ENCODE measurements around the gene NFATC2.

NFATC2 gene

GRCh38 chr20:51542571-51543421 is at the start of gene NFATC2:
NFATC2 (minus strand) TSS chr20:51542719; CDS start chr20:51542499, 220 bp downstream.
- H3K4me3 ChIP-seq (ENCODE audit: low read depth, low read length): peak within 1 kb of the TSS; percentile 33
- no peak for DNase-seq (ENCODE audit: low read depth)

GRCh38 chr20:51591871-51592270 is 49.4 kb upstream of the NFATC2 start:
- TF ChIP-seq CTCF (IDR thresholded peaks at IDR 0.05; ENCODE audit: control insufficient read depth, extremely low read depth, insufficient read depth): no peak

More at GRCh38 chr20:51542571-51543421, at the start of gene NFATC2:
- TF ChIP-seq CTCF (IDR thresholded peaks at IDR 0.05; ENCODE audit: control insufficient read depth, extremely low read depth, insufficient read depth): no peak

GRCh38 chr20:51588762-51589161 is 46.2 kb upstream of the NFATC2 start:
- DNase-seq (ENCODE audit: low read depth): no peak
- TF ChIP-seq CTCF (IDR thresholded peaks at IDR 0.05; ENCODE audit: control insufficient read depth, extremely low read depth, insufficient read depth): no peak
- no peak overlapping the region for H3K4me3 ChIP-seq (ENCODE audit: low read depth, low read length)

More at GRCh38 chr20:51591871-51592270, 49.4 kb upstream of the NFATC2 start:
- DNase-seq (ENCODE audit: low read depth): no peak
- no peak overlapping the region for H3K4me3 ChIP-seq (ENCODE audit: low read depth, low read length)

- H3K4me3 ChIP-seq (ENCODE audit: low read depth, low read length): no peak overlapping the region
- TF ChIP-seq CTCF (IDR thresholded peaks at IDR 0.05; ENCODE audit: control insufficient read depth, extremely low read depth, insufficient read depth): no peak
- no peak for DNase-seq (ENCODE audit: low read depth)
Measured at GRCh38 chr20:51587145-51587544, 44.6 kb upstream of the NFATC2 start.

- DNase-seq (ENCODE audit: low read depth): no peak
- no peak for TF ChIP-seq CTCF (IDR thresholded peaks at IDR 0.05; ENCODE audit: control insufficient read depth, extremely low read depth, insufficient read depth)
- no peak overlapping the region for H3K4me3 ChIP-seq (ENCODE audit: low read depth, low read length)
Measured at GRCh38 chr20:51586005-51586440, 43.5 kb upstream of the NFATC2 start.

- no peak for DNase-seq (ENCODE audit: low read depth)
- no peak for TF ChIP-seq CTCF (IDR thresholded peaks at IDR 0.05; ENCODE audit: control insufficient read depth, extremely low read depth, insufficient read depth)
- H3K4me3 ChIP-seq (ENCODE audit: low read depth, low read length): no peak overlapping the region
Measured at GRCh38 chr20:51585148-51585547, 42.6 kb upstream of the NFATC2 start.

Measured in LNCaP clone FGC (cell line).